NCI-H128 (cell line): Measurements from ENCODE around the gene KRT13.

Experiments
- DNase-seq: peaks from one replicate; lab custom pipeline; 2025; ENCODE audit not compliant: unreplicated experiment; lab: John Stamatoyannopoulos, UW

Gene KRT13

GRCh38 chr17:41520821-41521521 lies 15.6 kb upstream of the KRT13 start:
- DNase-seq: no peak

DNA sequence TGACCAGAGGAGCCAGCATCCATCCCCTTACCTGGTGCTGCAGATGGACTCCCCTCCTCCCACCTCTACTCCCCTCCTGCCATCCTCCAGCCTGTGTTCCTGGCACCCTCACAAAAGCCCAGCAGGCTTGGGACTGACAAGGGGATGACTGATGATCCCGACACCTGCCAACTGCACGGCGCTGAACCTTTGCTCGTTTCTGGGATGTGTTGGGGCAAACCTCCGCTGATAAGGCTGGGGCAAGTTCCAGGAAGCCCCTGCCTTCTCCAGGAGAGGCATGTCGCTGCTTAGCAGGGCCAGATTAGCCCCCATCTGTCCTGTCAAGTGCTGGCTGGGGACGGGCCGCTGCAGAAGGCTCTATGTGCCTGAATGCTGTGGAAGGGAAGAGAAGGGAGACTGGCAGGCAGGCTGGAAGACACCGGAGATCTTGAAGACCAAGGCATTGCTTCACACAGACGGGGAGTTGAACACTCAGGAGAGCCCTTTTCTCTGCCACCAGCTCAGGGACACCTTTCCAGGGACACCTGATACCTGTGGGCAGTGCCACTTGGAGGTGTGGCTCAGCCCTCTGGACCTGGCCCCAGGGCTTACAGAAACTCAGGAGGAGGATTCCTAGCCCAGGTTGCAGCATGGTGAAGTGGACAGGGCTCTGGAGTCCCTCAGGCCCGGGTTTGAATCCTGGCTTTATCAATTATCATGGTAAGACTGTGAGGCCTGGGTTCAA lies 14.3 kb upstream of the KRT13 start:
- DNase-seq: peak; percentile 24

DNA sequence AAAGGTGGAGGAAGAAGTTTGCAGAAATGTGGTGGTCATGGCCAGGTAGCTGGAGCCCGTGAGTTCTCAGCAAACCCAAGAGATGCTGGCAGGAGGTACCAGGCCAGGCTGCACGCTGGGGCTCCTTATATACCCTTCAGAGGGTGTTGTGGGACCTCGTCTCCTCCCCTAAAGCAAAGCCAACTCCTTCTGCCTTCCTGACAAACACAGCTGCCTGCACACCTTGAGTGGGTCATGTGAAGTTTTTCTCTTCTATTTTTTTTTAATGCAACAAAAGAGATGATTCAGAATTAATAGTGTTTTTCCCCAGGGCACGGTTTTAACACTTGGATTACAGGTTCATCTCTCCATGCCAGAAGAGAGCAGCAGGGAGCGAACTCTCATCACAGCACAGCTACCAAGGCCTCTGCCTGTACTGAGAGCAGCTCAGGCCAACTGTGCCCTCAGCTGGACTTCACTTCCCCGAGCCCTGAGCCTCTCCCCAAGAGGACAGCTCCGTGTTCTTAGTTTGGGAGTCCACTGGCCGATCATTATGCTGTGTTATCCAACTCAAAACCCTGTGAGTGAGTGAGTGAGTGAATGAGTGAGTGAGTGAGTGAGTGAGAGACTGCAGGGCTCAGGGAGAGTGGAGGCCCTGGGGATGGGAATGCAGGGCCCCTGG lies 13.5 kb upstream of the KRT13 start, which contains the start of gene KRT15:
Gene KRT15 (minus strand): TSS at position 102 of the 661 bp plus-strand sequence. CDS start 63 bp downstream, at position 39.
- no peak for DNase-seq

- no peak for DNase-seq
Measured at GRCh38 chr17:41518031-41518430, 12.6 kb upstream of the KRT13 start.

GRCh38 chr17:41516830-41517283 lies 11.4 kb upstream of the KRT13 start:
- DNase-seq: no peak

DNA sequence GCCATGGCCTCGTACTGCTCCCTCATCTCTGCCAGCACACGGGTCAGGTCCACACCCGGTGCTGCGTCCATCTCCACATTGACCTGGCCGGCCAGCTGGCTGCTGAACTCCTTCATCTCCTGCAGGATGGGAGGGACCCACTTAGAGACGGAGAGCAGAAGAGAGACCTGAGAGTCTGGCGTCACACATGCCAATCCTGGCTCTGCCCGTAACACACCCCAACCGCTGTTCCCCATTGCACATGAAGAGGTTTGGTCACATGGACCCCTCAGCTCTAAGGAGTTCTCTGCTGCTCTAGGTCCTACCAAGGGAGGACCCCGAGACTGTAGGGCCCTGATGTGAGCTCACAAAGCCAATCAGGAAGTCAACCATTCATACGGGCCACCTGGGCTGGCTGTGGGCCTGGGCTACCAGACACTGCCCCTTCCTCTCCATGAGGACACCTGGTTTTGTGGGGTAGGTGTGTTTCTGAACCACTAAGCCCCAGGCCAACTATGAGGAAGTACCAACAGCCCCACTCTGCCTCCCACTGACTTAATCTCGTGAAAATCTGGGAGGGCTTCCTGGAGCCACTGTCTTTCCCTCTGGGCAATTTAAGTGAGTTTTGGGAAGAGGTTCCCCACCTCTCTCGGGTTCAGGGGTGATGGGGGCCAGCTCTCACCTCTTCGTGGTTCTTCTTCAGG lies 10.9 kb upstream of the KRT13 start:
- DNase-seq: no peak

GRCh38 chr17:41513168-41513547 lies 7.7 kb upstream of the KRT13 start:
- no peak for DNase-seq

GRCh38 chr17:41512546-41513167 lies 7.2 kb upstream of the KRT13 start:
- no peak for DNase-seq

- DNase-seq: no peak
Measured at GRCh38 chr17:41511716-41512115, 6.3 kb upstream of the KRT13 start.

GRCh38 chr17:41511116-41511515 lies 5.7 kb upstream of the KRT13 start:
- no peak for DNase-seq

DNA sequence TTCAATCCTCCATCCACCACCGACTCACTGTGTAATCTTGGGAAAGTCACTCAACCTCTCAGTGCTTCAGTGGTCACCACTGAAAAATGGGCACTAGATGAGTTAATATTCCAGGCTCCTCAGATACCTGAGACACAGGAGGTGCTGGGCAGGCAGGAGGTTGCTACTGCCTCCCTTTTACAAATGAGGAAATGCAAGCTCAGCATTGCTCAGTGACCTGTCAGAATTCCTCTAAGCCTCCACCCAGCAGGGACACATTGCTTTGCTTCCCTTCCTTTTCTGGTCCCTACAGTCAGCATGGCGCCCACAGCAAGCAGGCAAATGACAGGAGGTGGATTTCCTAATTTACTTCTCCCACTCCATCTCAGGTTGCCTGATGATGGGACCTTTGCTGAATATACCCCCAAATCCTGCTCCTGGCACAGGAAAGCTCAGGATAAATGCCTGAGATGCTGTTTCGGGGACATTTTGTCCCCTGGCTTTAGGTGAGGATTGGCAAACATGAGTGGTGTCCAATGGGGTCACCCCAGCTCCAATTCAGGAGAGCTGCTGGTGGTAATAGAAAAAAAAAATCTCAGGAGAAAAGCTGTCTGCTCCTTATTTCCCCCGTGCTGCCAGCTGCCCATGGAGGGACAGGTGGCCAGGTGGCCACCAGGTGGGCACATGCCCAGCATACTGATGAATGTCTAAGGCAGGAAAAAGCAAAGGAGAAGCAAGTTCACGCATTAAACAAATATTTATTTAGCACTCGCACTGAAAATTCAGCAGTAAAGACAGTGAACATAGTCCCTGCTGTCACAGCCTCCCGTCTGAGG lies 5.0 kb upstream of the KRT13 start:
- no peak for DNase-seq

- no peak for DNase-seq
Measured at GRCh38 chr17:41507315-41507880, 2.0 kb upstream of the KRT13 start.

GRCh38 chr17:41505809-41506767 lies 676 bp upstream of the KRT13 start:
- no peak for DNase-seq

DNA sequence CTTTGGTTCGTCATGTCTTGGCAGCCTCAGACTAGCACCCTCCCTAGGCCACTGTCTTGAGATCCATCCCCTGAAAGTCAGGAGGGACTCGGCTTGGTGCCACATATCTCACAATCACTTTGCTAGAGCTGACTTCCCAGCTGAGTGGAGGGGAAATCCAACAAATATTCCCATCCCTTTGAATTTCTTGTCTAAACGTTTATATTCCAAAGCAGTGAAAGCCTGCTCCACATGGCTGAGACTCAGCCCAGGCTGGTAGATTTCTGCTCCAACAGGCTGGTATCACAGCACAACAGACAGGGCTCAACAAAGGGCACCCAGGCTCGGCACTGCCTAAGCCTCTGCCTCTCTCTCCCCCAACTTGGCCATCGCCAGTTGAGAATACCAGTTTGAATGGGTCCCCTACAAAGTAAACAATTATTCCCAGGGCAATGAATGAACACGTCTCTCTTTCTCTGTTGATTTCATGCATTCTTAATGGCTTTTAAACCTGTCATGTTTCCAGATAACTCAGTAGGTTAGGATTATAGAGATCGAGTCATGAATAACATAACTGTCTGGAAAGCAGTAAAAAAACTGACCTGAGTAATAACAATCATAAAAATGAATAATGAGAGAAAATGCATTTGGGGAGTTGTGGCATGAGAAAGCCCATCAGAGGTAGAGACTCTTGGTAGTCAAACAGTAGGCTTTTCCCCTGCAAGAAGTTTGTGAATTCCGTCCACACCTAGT lies 1.0 kb downstream of the KRT13 start:
- no peak for DNase-seq

DNA sequence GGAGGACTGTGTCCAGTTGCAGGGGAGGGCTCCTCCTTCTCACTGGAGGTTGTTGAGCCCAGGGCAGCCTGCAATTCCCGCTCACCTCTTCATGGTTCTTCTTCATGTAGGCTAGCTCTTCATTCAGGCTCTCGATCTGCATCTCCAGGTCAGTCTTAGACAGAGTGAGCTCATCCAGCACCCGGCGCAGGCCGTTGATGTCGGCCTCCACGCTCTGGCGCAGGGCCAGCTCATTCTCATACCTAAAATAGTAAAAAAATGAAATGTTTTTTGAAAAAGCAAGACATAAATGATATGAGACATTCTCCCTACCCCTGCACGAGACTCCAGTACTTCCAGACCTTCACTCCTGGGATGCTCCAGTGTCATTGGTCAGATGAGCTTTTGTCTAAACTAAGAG lies 2.2 kb downstream of the KRT13 start:
- DNase-seq: no peak

DNA sequence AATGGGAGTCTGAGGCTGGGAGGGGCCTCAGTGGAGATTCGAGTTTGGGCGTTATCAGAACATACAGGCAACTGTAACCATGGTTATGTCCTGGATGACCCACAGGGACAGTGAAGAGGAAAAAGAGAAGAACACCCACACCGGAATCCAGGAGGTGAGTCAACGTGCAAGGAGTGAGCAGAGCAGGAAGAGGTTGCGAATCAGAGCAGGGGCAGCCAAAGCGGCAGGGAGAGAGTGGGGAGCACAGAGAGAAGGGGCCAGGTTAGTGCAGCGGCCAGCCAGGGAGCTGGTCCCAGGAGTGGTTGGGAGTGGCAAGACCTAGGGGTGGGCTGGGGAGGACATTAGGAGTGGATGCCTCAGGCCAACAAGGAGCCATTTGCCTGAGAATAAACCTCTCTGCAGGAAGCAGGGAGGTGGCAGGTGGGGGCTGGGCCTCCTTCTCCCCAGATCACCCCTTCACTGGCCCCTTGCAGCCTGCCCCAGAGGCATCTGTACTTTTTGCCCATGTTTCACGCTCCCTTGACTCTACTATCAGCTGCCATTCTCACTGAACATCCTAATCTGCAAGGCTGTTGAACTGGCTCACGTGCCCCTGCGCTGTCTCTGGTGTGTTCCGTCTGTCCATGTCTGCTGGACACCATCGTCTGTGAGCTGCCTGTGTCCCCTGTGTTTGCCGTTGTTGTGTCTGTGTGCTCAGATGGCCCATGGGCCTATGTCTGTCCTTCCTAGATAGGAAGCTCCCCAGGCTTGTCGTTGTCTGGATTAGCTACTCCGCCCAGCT lies 5.1 kb downstream of the KRT13 start:
- DNase-seq: no peak

DNA sequence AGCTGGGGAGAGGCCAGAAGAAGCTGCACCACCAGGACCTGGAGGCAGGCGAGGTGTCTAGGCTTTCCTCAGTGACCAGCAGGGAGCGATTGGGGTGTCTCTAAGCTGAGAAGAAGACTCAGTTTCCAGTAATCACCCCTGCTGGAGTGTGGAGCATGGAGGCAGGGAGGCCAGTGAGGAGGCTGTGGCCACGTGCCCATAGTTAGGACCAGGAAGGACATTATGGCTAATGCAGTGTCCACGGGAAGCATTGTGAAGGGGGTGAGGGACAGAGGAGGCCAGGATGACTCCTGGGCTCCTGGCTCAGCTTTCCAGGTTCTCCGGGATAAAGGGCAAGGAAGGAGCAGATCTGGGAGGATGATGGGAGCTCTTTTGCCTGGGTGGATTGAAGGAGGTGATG lies 5.7 kb downstream of the KRT13 start:
- no peak for DNase-seq
